H1 (cell line): Measurements from ENCODE around the gene CLIC1. TPM values are rescaled to one million over a fixed set of nuclear protein-coding genes. Genes with fewer than 3 reads are reported as not detected.

ENCODE experiments used
- CTCF ChIA-PET: fragments of 300-600 bp; sonication (Branson Sonifier 250); formaldehyde crosslinking; loops from one replicate; lab custom pipeline; 2021; ENCODE audit not compliant: partially characterized antibody; lab: Charles Lee
- POLR2A ChIA-PET: fragments of 300-600 bp; sonication (Branson Sonifier 250); formaldehyde crosslinking; loops from one replicate; lab custom pipeline; 2021; ENCODE audit warnings: inconsistent platforms; ENCODE audit not compliant: partially characterized antibody; lab: Charles Lee
- DNase-seq, 2 experiments: peaks; one replicate each; pipeline versions ENCODE4 v3.0.0 to v3.0.0-alpha.2; 2010 to 2022; ENCODE audit warnings: low spot score in 2 of 2, low read depth in 1 of 2, mixed read lengths in 1 of 2
- FAIRE-seq: peaks from 2 replicates; lab custom pipeline; 2011; peaks lifted over from hg19 to GRCh38; lab: Jason Lieb, UNC
- H2AFZ ChIP-seq: 2 replicates; pipeline ENCODE4 v1.8.1; 2012; ENCODE audit warnings: low read length, inconsistent platforms
- H2AK5ac ChIP-seq: 2 replicates; pipeline ENCODE4 v1.6.1; 2013; ENCODE audit warnings: low read depth, low read length
- H2BK120ac ChIP-seq: replicated peaks from 2 replicates; pipeline ENCODE3; 2013; ENCODE audit warnings: low read depth, low read length, inconsistent platforms
- H2BK12ac ChIP-seq: 2 replicates; pipeline ENCODE4 v1.6.1; 2013; ENCODE audit warnings: low read depth, low read length
- H2BK15ac ChIP-seq: 2 replicates; pipeline ENCODE4 v1.6.1; 2013; ENCODE audit warnings: low read length
- H2BK20ac ChIP-seq: 2 replicates; pipeline ENCODE4 v1.6.1; 2013; ENCODE audit warnings: low read length
- H2BK5ac ChIP-seq: 2 replicates; pipeline ENCODE4 v1.6.1; 2013; ENCODE audit warnings: low read depth, low read length
- H3K14ac ChIP-seq: 2 replicates; pipeline ENCODE4 v1.6.1; 2013; ENCODE audit warnings: inconsistent platforms; ENCODE audit not compliant: insufficient read length
- H3K18ac ChIP-seq: 2 replicates; pipeline ENCODE4 v1.6.1; 2013; ENCODE audit warnings: low read length; ENCODE audit errors: extremely low read depth
- H3K23ac ChIP-seq: 2 replicates; pipeline ENCODE4 v1.6.1; 2013; ENCODE audit warnings: inconsistent platforms; ENCODE audit not compliant: insufficient read length
- H3K23me2 ChIP-seq: 2 replicates; pipeline ENCODE4 v1.6.1; 2013; ENCODE audit warnings: low read depth, low read length
- H3K27ac ChIP-seq: 2 replicates; pipeline ENCODE4 v1.6.1; 2011; ENCODE audit warnings: low read depth, low read length, inconsistent platforms
- H3K27me3 ChIP-seq, 4 experiments: replicated peaks in 1 of 4; 1 replicate in 1 of 4; 2 replicates in 3 of 4; pipeline versions ENCODE4 v1.6.1 to v1.8.1; 2011 to 2013; ENCODE audit warnings: low read length in 3 of 4, mild to moderate bottlenecking in 3 of 4, inconsistent platforms in 2 of 4, mixed read lengths in 2 of 4, moderate library complexity in 1 of 4; ENCODE audit not compliant: control insufficient read depth in 3 of 4, insufficient read depth in 3 of 4; ENCODE audit errors: extremely low read depth in 1 of 4
- H3K36me3 ChIP-seq, 4 experiments: 2 replicates each; pipeline versions ENCODE4 v1.6.1 to v1.8.1; 2011 to 2013; ENCODE audit warnings: mild to moderate bottlenecking in 4 of 4, low read length in 3 of 4, moderate library complexity in 2 of 4, control low read depth in 1 of 4, inconsistent platforms in 1 of 4; ENCODE audit not compliant: insufficient read depth in 4 of 4, control insufficient read depth in 2 of 4
- H3K4ac ChIP-seq: replicated peaks from 2 replicates; pipeline ENCODE3; 2013; ENCODE audit warnings: low read length, low read depth, mixed read lengths, inconsistent platforms; ENCODE audit not compliant: insufficient read length
- H3K4me1 ChIP-seq, 4 experiments: replicated peaks in 1 of 4; 1 replicate in 1 of 4; 2 replicates in 3 of 4; pipeline versions ENCODE4 v1.6.1 to v1.8.1; 2011 to 2013; ENCODE audit warnings: low read length in 3 of 4, inconsistent platforms in 2 of 4, mixed read lengths in 1 of 4; ENCODE audit not compliant: insufficient read depth in 4 of 4, control insufficient read depth in 3 of 4
- H3K4me2 ChIP-seq, 2 experiments: 2 replicates each; pipeline versions ENCODE4 v1.6.1 to v1.8.1; 2011 to 2013; ENCODE audit warnings: low read depth in 2 of 2, low read length in 2 of 2, control low read depth in 1 of 2, inconsistent platforms in 1 of 2, mild to moderate bottlenecking in 1 of 2; ENCODE audit not compliant: insufficient read depth in 1 of 2
- H3K4me3 ChIP-seq, 4 experiments: fragments of 200-600, 300-600 bp in 1 of 4; sonication (generic), shearing (Covaris generic), sonication (Bioruptor Twin) in 1 of 4; 2 replicates each; pipeline versions ENCODE4 v1.5.1 to v1.8.1; 2011 to 2016; ENCODE audit warnings: low read length in 4 of 4, low read depth in 3 of 4, control low read depth in 2 of 4, inconsistent platforms in 2 of 4, mild to moderate bottlenecking in 2 of 4, mixed read lengths in 1 of 4, moderate library complexity in 1 of 4; ENCODE audit not compliant: insufficient read depth in 2 of 4; ENCODE audit errors: extremely low read depth in 1 of 4
- H3K56ac ChIP-seq: replicated peaks from 2 replicates; pipeline ENCODE3; 2013; ENCODE audit warnings: low read depth, mild to moderate bottlenecking, mixed read lengths, low read length, inconsistent platforms; ENCODE audit not compliant: insufficient read length
- H3K79me1 ChIP-seq: 2 replicates; pipeline ENCODE4 v1.6.1; 2013; ENCODE audit warnings: low read depth, low read length, control low read depth
- H3K79me2 ChIP-seq, 2 experiments: 2 replicates each; pipeline versions ENCODE4 v1.6.1 to v1.8.1; 2012 to 2013; ENCODE audit warnings: low read length in 2 of 2, mild to moderate bottlenecking in 2 of 2, inconsistent platforms in 1 of 2; ENCODE audit not compliant: insufficient read depth in 2 of 2, control insufficient read depth in 1 of 2
- H3K9ac ChIP-seq, 4 experiments: replicated peaks in 1 of 4; 1 replicate in 1 of 4; 2 replicates in 3 of 4; pipeline versions ENCODE4 v1.6.1 to v1.8.1; 2011 to 2013; ENCODE audit warnings: low read depth in 3 of 4, low read length in 3 of 4, control low read depth in 2 of 4, mild to moderate bottlenecking in 2 of 4, moderate library complexity in 2 of 4, inconsistent platforms in 1 of 4; ENCODE audit errors: extremely low read depth in 1 of 4
- H3K9me3 ChIP-seq, 2 experiments: 2 replicates each; pipeline versions ENCODE4 v1.6.1 to v1.8.1; 2012 to 2013; ENCODE audit warnings: mild to moderate bottlenecking in 2 of 2, moderate library complexity in 2 of 2, control low read depth in 1 of 2, inconsistent platforms in 1 of 2, low read depth in 1 of 2, low read length in 1 of 2, mixed read lengths in 1 of 2; ENCODE audit not compliant: insufficient read depth in 2 of 2
- H4K20me1 ChIP-seq, 2 experiments: replicated peaks in 1 of 2; 2 replicates each; pipeline versions ENCODE3 to v1.8.1; 2011 to 2013; ENCODE audit warnings: inconsistent platforms in 2 of 2, low read length in 2 of 2, mild to moderate bottlenecking in 1 of 2; ENCODE audit not compliant: insufficient read depth in 2 of 2, control insufficient read depth in 1 of 2
- H4K5ac ChIP-seq: 2 replicates; pipeline ENCODE4 v1.6.1; 2013; ENCODE audit warnings: low read length, low read depth, mixed read lengths, inconsistent platforms; ENCODE audit not compliant: insufficient read length
- H4K8ac ChIP-seq: 2 replicates; pipeline ENCODE4 v1.8.0; 2013; ENCODE audit warnings: mild to moderate bottlenecking, moderate library complexity, low read length, inconsistent platforms; ENCODE audit not compliant: insufficient read depth; ENCODE audit errors: extremely low read depth
- H4K91ac ChIP-seq: replicated peaks from 2 replicates; pipeline ENCODE3; 2013; ENCODE audit warnings: low read length, mixed read lengths, inconsistent platforms; ENCODE audit not compliant: insufficient read length
- BACH1 ChIP-seq: IDR thresholded peaks from 2 replicates; pipeline ENCODE4 v1.6.1; 2012; ENCODE audit warnings: low read length, improper control_type of control experiment
- E2F6 ChIP-seq: IDR thresholded peaks from 2 replicates; pipeline ENCODE4 v1.6.1; 2012; ENCODE audit warnings: inconsistent platforms
- GTF2F1 ChIP-seq: IDR thresholded peaks from 2 replicates; pipeline ENCODE4 v1.6.1; 2012; ENCODE audit warnings: low read depth, low read length, improper control_type of control experiment, borderline replicate concordance
- HDAC6 ChIP-seq: IDR thresholded peaks from one replicate; pipeline ENCODE4 v1.7.1; 2012; ENCODE audit warnings: low read depth, mild to moderate bottlenecking, inconsistent platforms, low read length, moderate library complexity
- SIN3A ChIP-seq, 2 experiments: IDR thresholded peaks in 1 of 2; conservative IDR thresholded peaks in 1 of 2; 2 replicates each; pipeline ENCODE4 v1.6.1; 2011 to 2012; ENCODE audit warnings: low read length in 2 of 2, improper control_type of control experiment in 1 of 2, low read depth in 1 of 2, mild to moderate bottlenecking in 1 of 2
- SIRT6 ChIP-seq: IDR thresholded peaks from one replicate; pipeline ENCODE4 v1.7.1; 2012; ENCODE audit warnings: low read length, inconsistent platforms
- SUZ12 ChIP-seq: fragments of 200-600 bp; sonication (generic); IDR thresholded peaks from 2 replicates; pipeline ENCODE4 v1.6.1; 2012; ENCODE audit warnings: mild to moderate bottlenecking, inconsistent platforms, low read length, moderate library complexity, mixed read lengths
- YY1 ChIP-seq: IDR thresholded peaks from 2 replicates; pipeline ENCODE4 v1.6.1; 2011; ENCODE audit warnings: low read depth, mild to moderate bottlenecking, low read length
- WGBS, 2 experiments: shearing (Covaris generic) in 1 of 2; methylation state at CpG; one replicate each; pipeline versions ENCODE4 v1.1.6 to v1.1.7; 2013 to 2015; ENCODE audit warnings: low lambda C conversion rate in 2 of 2, mixed read lengths in 2 of 2, inconsistent platforms in 1 of 2, low coverage in 1 of 2, missing lambda C conversion rate in 1 of 2; ENCODE audit not compliant: insufficient replicate concordance in 2 of 2, insufficient coverage in 1 of 2, insufficient read length in 1 of 2; ENCODE audit errors: extremely low coverage in 1 of 2, missing lambda C conversion rate in 1 of 2; 5-methylcytosine and 5-hydroxymethylcytosine counted together
- polyA plus RNA-seq, 7 experiments: library from polyadenylated mRNA; depleted of rRNA in 3 of 7; stranded (reverse) in 5 of 7; unstranded in 2 of 7; fragments of >200 nt in 5 of 7; fragments of 200-250 nt in 2 of 7; gene quantifications; 1 replicate in 5 of 7; 2 replicates in 1 of 7; 4 replicates in 1 of 7; pipeline versions ENCODE4 v1.2.1 to v1.2.3, GENCODE V29; 2011 to 2013; ENCODE audit warnings: missing spikeins in 2 of 7, mixed read lengths in 2 of 7
- total RNA-seq: library from RNA; stranded (reverse); fragmentation: NEBNext Ultra II Directional; extraction: Animal tissue kit (Norgen Biotek cat#: 25700); gene quantifications from 2 replicates; pipeline ENCODE4 v1.2.1, GENCODE V29; 2021

Gene CLIC1
- total and polyA plus RNA-seq, 2 of the 8 experiments (the other 6 are each of a cell fraction or from before 2014, with no cell fraction given): 250 to 277 TPM

- Histone ChIP-seq H2BK20ac (no peak overlapping the region), H3K4ac (no peak overlapping the region), H3K79me1 (0 out of 2 replicates have a peak, but pooled peaks cover 3% of the 10 kb centered on the region), H2BK15ac (no peak overlapping the region), H3K4me3 (no peak overlapping the region), H4K91ac (no peak overlapping the region), H3K36me3 (peaks cover under 1 to 22% (median 19%) of the 10 kb centered on the region in 4 experiments; a peak in 7 of 8 replicates), H3K4me1 (peaks cover 2 to 13% (median 7%) of the 10 kb centered on the region in 4 experiments), H4K8ac (no peak overlapping the region), H3K9me3 (no peaks in the 10 kb centered on the region), H2AFZ (no peak overlapping the region), H3K27ac (no peak overlapping the region), H3K79me2 (no peaks in the 10 kb centered on the region), H2BK120ac (no peak overlapping the region), H3K14ac (no peak overlapping the region), H2BK5ac (no peak overlapping the region), H3K9ac (no peak overlapping the region), H3K23ac (no peak overlapping the region), H4K5ac (no peak overlapping the region), H3K18ac (no peak overlapping the region), H3K4me2 (no peak overlapping the region), H3K27me3 (no peaks in the 10 kb centered on the region), H3K23me2 (peaks cover 2% of the 10 kb centered on the region; the same call in 1 of the 2 replicates), H2BK12ac (no peak overlapping the region), H4K20me1 (peaks cover 0 to 1% of the 10 kb centered on the region in 2 experiments), H3K56ac (no peak overlapping the region), H2AK5ac (no peak overlapping the region)
- POLR2A ChIA-PET: interaction anchor here (1.0 to 7.2 kb wide), 5 partner anchors 11 to 100 kb away, joined by 3 to 73 read pairs (median 3); partner anchors contain the start of genes CLIC1, HSPA1B and MSH5
- WGBS, 2 experiments: 87% methylated on average over 7 of the region's 7 CpGs; no CpG with 5 or more reads in 1 of the 2 experiments
- no peak for TF ChIP-seq HDAC6
- TF ChIP-seq SIN3A (conservative IDR thresholded peaks at IDR 0.05 in 1 of 2, IDR thresholded peaks at IDR 0.05 in 1 of 2; ENCODE audit: low read depth in 1 of 2, low read length in 2 of 2): no peak
- no peak for TF ChIP-seq SUZ12
- no peak for TF ChIP-seq BACH1
- no peak for TF ChIP-seq GTF2F1
- TF ChIP-seq E2F6: no peak
- no peak for TF ChIP-seq SIRT6
- no peak for TF ChIP-seq YY1
- FAIRE-seq: no peak
- CTCF ChIA-PET: interaction anchor here (0.9 to 8.9 kb wide), 9 partner anchors 10 to 103 kb away, joined by 3 to 89 read pairs (median 3); partner anchors contain the start of genes LY6G6D and MSH5
- DNase-seq: no peak
Measured at GRCh38 chr6:31727034-31727716, 9.2 kb downstream of the CLIC1 start.
